HCEC 1CT (cell line): Measurements from ENCODE around the gene SLC12A5.

Source experiments
- DNase-seq: peaks from one replicate; pipeline ENCODE4 v3.0.0-alpha.2; 2017

Gene SLC12A5

GRCh38 chr20:46056970-46057855 lies 28.2 kb downstream of the SLC12A5 start:
- DNase-seq: no peak

DNA sequence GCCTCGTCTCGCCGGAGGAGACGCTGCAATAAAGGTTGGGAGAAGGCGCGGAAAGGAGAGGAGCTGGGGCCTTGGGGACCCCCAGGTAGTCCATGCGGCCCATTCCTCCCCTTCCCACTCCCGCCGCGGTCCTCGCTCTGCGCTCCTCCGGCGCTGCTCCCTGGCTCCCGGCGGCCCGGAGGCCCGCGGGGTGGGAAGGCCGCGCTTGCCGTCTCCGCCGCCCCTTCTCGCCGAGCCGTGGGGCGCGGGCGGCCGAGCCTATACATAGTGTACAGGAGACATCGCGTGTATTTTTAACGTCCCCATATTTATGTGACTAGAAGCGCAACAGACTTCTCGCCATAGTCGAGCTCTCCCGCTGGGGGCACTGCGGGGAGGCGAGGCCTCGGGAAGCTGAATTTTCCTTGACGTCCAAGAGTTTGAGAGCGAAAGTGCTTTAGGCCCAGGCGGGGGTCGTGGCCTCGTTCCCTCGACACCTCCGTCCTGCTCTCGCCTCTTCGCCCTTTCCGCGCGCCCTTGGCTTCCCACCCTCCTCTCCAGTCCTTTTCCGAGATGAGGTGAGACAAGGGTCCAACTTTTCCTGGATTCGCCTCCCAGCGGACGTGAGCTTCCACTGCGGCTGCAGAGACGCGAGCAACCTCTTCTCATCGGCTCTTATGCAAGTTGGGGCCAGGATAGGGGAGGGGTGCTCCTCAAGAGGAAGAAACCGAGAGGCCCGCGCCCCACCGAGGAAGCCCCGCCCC lies 29.0 kb downstream of the SLC12A5 start:
- DNase-seq: peak; percentile 14

GRCh38 chr20:46058599-46059281 lies 29.7 kb downstream of the SLC12A5 start:
- DNase-seq: no peak

- DNase-seq: no peak
Measured at GRCh38 chr20:46060301-46060881, 31.4 kb downstream of the SLC12A5 start.

DNA sequence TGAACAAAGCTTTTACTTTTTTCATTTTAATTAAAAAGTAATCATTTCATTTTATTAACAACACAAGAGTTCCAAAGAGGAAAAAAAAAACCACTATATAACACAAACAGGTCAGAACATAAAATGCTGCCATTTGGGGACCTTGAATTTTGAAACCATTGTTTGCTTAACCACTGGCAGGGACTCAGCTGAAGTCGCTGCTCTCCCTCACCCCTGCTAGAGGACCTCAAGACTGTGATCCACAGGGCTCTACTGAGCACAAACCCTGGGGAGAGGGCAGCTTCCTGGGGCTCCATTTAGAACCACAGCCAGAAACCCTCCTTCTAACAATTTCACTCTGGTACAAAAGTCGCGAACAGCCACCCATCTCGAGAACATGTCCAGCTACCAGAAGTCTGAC lies 32.0 kb downstream of the SLC12A5 start:
- DNase-seq: no peak

DNA sequence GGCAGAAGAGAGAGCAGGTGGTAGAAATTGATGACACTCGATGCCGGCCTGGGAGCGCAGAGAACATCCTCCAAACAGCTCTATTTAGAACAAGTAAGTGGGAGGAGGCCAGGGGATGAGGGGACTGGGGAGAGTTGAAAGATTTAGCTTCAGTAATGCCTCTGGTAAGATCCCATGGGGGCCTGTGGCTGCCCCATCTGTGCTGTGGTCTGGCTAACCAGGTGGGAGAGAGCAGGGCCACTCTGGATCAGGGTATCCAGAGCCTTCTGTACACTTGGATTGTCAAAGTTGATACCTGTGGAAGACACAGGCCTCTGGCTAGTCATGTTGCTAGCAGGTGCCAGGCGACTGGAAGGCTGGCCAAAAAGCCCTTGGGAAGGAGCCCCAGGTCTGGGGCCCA lies 33.1 kb downstream of the SLC12A5 start:
- DNase-seq: no peak

- DNase-seq: no peak
Measured at GRCh38 chr20:46062621-46063020, 33.6 kb downstream of the SLC12A5 start.

GRCh38 chr20:46063151-46063550 lies 34.1 kb downstream of the SLC12A5 start:
- no peak for DNase-seq

DNA sequence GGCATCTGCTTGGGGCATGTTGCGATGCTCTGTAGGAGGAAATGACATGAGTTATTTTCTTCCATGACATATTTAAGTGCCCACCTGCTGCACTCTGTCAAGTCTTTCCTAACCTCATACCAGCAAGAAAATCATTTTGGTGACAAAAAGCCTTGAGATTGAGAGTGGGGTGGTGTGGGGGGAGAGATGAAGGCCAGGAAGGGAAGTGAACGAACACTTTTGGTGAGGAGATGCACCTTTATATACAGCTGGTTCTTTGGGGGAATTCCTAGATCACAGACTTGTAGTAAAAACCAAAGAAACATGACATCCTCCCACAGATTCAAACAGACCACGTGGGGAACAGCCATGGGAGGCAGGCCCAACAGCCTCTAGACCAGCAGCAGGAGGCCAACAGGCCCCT lies 34.6 kb downstream of the SLC12A5 start:
- no peak for DNase-seq

DNA sequence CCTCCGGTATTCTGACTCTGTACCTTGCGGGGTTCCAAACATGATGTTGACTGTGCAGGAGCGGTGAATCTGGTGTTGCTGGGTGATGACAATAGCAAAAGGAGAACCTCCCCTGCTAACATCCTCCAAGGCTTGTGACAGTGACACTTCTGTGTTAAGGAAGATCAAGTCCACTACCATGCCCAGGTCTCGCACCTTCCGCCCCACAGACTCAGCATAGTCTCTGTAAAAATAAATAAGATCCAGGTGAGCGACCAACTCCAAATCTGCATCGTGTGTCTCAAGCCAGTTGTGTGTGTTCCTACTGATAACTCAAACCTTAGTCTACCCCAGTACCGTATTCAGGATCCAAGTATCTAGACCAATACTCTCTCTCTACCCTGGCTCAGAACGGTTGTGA lies 36.0 kb downstream of the SLC12A5 start:
- no peak for DNase-seq

- DNase-seq: no peak
Measured at GRCh38 chr20:46065691-46066090, 36.7 kb downstream of the SLC12A5 start.

- peak; percentile 71 for DNase-seq
Measured at GRCh38 chr20:46070215-46070900, 41.3 kb downstream of the SLC12A5 start.

- no peak for DNase-seq
Measured at GRCh38 chr20:46071573-46071972, 42.6 kb downstream of the SLC12A5 start.

DNA sequence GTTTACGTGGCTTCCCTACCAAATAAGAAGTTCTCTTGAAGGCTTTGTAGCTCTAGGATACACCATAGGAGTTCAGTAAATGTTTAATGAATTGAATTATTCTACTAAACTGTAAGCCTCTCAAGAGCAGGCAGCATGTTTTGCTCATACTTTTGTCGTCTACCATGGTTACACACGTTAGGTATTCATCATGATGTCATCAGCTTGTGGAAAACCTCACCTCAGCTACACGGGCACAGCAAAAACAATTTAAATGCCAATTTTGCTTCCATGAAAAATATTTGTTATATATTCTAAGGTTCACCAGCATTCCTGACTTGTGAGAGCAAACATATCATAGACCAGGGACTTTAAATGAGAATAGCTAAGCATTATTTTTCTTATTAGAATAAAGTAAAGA lies 44.0 kb downstream of the SLC12A5 start:
- DNase-seq: no peak

DNA sequence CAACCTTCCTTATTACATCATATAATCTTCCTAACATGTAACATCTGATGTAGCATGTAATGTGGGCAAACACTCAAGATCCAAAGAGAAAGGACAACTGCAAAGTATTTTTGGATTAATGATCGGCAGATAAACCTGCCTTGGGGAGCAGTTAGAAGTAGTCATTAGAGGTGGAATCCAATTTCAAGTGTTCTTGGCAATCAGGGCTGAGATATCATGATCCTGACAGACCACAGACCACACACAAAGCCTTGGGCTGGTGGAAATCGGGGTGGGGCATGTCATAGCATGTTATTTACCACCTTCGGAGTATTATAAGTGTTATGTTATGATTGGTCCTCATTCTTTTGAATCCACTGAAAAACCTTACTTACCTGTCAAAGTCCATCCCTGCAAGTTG lies 44.4 kb downstream of the SLC12A5 start:
- no peak for DNase-seq

GRCh38 chr20:46074006-46074405 lies 45.0 kb downstream of the SLC12A5 start:
- DNase-seq: no peak

DNA sequence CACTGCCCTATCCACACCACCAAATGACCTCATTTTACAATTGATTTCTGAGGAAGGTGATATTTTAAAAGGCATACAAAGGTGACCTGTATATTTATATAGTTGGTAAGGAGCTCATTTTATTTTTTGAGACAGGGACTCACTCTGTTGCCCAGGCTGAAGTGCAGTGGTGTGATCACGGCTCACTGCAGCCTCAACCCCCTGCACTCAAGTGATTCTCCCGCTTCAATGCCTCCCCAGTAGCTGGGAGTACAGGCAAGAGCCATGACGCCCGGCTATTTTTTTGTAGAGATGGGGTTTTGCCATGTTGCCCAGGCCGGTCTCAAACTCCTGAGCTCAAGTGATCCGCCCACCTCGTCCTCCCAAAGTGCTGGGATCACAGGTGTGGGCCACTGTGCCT lies 47.8 kb downstream of the SLC12A5 start:
- no peak for DNase-seq

DNA sequence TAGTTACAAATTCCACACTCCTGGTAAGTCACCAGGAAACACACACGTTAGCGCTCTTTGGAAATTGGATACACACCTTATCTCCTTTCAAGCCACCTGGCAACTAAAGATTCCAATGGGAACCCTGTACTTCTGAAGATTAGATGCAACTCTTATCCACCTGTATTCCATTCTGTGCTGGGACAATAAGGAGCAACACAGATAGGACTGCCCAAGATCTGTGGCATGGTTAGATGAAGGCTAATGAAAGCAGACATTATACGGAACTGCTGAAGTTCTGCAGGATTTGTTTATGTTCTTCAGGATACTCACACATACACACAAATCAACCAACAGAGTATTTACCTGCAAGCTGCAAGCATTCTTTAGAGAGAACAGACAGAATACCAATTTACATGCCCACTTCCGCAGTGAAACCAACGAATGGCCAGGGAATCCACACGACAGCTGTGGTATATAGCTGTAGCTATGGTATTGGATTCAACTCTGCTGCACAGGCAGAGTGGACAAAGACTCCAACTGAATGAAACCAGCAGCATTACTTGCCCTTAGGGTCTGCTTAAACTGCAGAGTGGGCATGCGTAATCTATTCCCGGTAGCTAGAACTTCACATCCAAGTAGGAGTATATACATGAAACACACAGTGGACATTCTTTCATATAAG lies 48.8 kb downstream of the SLC12A5 start:
- no peak for DNase-seq

- no peak for DNase-seq
Measured at GRCh38 chr20:46078954-46079353, 49.9 kb downstream of the SLC12A5 start.

GRCh38 chr20:46081074-46081473 lies 52.1 kb downstream of the SLC12A5 start:
- DNase-seq: no peak

DNA sequence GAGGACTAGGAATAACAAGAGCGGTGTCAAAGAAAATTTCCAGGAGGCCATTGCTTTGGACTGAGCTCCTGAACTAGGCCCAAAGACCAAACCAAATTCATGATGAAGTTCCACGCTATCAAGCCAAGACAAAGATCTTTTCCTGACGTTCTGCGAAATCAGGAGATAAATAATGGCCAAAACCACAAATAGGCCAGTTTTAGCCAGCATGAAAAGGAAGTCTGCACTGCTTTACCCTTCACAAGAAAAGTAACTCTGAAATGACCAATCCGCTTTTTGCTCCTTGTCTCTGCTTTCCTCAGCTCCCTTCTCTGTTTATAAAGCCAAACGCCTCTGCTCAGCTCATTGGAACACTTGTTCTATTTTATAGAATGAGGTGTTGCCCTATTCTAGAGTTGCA lies 54.1 kb downstream of the SLC12A5 start:
- DNase-seq: no peak

DNA sequence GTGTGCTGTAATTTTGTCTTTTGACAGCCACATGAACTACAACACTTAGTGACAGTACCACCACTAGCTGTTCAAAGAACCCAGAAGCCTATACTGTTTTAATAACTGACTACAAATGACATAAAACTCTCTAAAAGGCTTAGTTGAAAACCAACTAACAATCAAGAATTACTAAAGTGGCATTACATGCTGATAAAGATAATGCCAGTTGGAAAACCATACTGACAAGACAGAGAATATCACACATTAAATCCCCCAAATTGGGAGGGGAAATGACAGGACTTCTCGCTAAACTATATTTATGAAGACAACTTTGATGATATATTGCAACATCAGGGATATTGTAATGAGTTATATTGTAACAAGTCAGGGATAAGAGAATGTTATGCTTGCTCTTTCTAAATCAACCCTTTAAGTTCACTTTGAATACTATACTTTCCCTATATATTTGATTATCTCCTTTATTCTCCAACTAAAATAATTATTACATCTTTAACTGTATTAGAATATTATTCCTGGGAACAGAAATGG lies 54.6 kb downstream of the SLC12A5 start:
- no peak for DNase-seq
